Keratinocyte (primary cell): ENCODE data around the gene SIGLEC15.

Source experiments
- EZH2 ChIP-seq: IDR thresholded peaks from one replicate; pipeline ENCODE4 v1.6.1; 2012; ENCODE audit warnings: inconsistent platforms, mild to moderate bottlenecking, low read length, moderate library complexity
- TF ChIP-seq, protein P1 (sequence below), 3 experiments: IDR thresholded peaks in 1 of 3; conservative IDR thresholded peaks in 1 of 3; optimal IDR thresholded peaks in 1 of 3; 2 replicates in 2 of 3; 3 replicates in 1 of 3; pipeline versions ENCODE3 to v1.5.1; 2011; ENCODE audit warnings: low read length in 3 of 3, mild to moderate bottlenecking in 3 of 3, moderate library complexity in 2 of 3, control low read depth in 1 of 3, inconsistent platforms in 1 of 3; ENCODE audit not compliant: insufficient read depth in 2 of 3; ENCODE audit errors: extremely low read depth in 1 of 3

GRCh38 chr18:45788861-45789260 is 36.6 kb upstream of the SIGLEC15 start:
- no peak for TF ChIP-seq EZH2
- TF ChIP-seq, protein P1, sequence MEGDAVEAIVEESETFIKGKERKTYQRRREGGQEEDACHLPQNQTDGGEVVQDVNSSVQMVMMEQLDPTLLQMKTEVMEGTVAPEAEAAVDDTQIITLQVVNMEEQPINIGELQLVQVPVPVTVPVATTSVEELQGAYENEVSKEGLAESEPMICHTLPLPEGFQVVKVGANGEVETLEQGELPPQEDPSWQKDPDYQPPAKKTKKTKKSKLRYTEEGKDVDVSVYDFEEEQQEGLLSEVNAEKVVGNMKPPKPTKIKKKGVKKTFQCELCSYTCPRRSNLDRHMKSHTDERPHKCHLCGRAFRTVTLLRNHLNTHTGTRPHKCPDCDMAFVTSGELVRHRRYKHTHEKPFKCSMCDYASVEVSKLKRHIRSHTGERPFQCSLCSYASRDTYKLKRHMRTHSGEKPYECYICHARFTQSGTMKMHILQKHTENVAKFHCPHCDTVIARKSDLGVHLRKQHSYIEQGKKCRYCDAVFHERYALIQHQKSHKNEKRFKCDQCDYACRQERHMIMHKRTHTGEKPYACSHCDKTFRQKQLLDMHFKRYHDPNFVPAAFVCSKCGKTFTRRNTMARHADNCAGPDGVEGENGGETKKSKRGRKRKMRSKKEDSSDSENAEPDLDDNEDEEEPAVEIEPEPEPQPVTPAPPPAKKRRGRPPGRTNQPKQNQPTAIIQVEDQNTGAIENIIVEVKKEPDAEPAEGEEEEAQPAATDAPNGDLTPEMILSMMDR (optimal IDR thresholded peaks at IDR 0.05 in 1 of 3, IDR thresholded peaks at IDR 0.05 in 1 of 3, conservative IDR thresholded peaks at IDR 0.05 in 1 of 3; ENCODE audit: extremely low read depth in 1 of 3, insufficient read depth in 2 of 3, low read length in 3 of 3): no peak
